Hepatocyte (in vitro differentiated cells): ENCODE data around the gene SERTAD3. TPM values are rescaled to one million over a fixed set of nuclear protein-coding genes. Genes with fewer than 3 reads are reported as not detected.

Source experiments
- DNase-seq: peaks from one replicate; pipeline ENCODE4 v3.0.0-alpha.2; 2016; ENCODE audit warnings: low spot score
- H2AFZ ChIP-seq: fragments of 200-600 bp; sonication (generic); 2 replicates; pipeline ENCODE4 v1.6.0; 2016; ENCODE audit warnings: antibody characterized with exemption, mild to moderate bottlenecking
- H3K27ac ChIP-seq: fragments of 200-600 bp; sonication (generic); 2 replicates; pipeline ENCODE4 v1.5.1; 2016; ENCODE audit warnings: mild to moderate bottlenecking
- H3K27me3 ChIP-seq: fragments of 200-600 bp; sonication (generic); 2 replicates; pipeline ENCODE4 v1.6.1; 2016
- H3K36me3 ChIP-seq: fragments of 200-600 bp; sonication (generic); replicated peaks from 2 replicates; pipeline ENCODE4 v1.5.1; 2016; ENCODE audit warnings: low read depth; ENCODE audit not compliant: insufficient read depth
- H3K4me1 ChIP-seq: fragments of 200-600 bp; sonication (generic); 2 replicates; pipeline ENCODE4 v1.5.1; 2016; ENCODE audit warnings: mild to moderate bottlenecking, moderate library complexity; ENCODE audit not compliant: insufficient read depth
- H3K4me2 ChIP-seq: fragments of 200-600 bp; sonication (generic); 2 replicates; pipeline ENCODE4 v1.6.0; 2016
- H3K4me3 ChIP-seq: fragments of 200-600 bp; sonication (generic); 2 replicates; pipeline ENCODE4 v1.5.1; 2016; ENCODE audit warnings: mild to moderate bottlenecking
- H3K79me2 ChIP-seq: fragments of 200-600 bp; sonication (generic); 2 replicates; pipeline ENCODE4 v1.6.0; 2017; ENCODE audit warnings: mild to moderate bottlenecking
- H3K9me2 ChIP-seq: fragments of 200-600 bp; sonication (generic); replicated peaks from 2 replicates; pipeline ENCODE4 v1.6.0; 2017; ENCODE audit warnings: mild to moderate bottlenecking; ENCODE audit not compliant: insufficient read depth
- H3K9me3 ChIP-seq: fragments of 200-600 bp; sonication (generic); 2 replicates; pipeline ENCODE4 v1.5.1; 2016; ENCODE audit warnings: low read depth, mild to moderate bottlenecking
- H4K20me1 ChIP-seq: fragments of 200-600 bp; sonication (generic); 2 replicates; pipeline ENCODE4 v1.6.0; 2016; ENCODE audit warnings: mild to moderate bottlenecking; ENCODE audit not compliant: insufficient read depth, poor library complexity, severe bottlenecking
- CTCF ChIP-seq: fragments of 200-600 bp; sonication (generic); IDR thresholded peaks from 2 replicates; pipeline ENCODE4 v1.5.1; 2016; ENCODE audit warnings: antibody characterized with exemption, mild to moderate bottlenecking; ENCODE audit not compliant: poor library complexity
- EZH2 ChIP-seq: fragments of 200-600 bp; sonication (generic); IDR thresholded peaks from 2 replicates; pipeline ENCODE4 v1.6.1; 2016; ENCODE audit warnings: antibody characterized with exemption, mild to moderate bottlenecking, borderline replicate concordance
- EZH2phosphoT487 ChIP-seq: fragments of 200-600 bp; sonication (generic); IDR thresholded peaks from one replicate; pipeline ENCODE4 v1.6.1; 2018; ENCODE audit warnings: antibody characterized with exemption, mild to moderate bottlenecking, low read depth, moderate library complexity; ENCODE audit not compliant: unreplicated experiment, severe bottlenecking
- WGBS: methylation state at CpG from one replicate; pipeline ENCODE4 v1.1.6; 2016; ENCODE audit warnings: low lambda C conversion rate; ENCODE audit errors: missing lambda C conversion rate; 5-methylcytosine and 5-hydroxymethylcytosine counted together
- polyA plus RNA-seq: library from polyadenylated mRNA; unstranded; fragments of >200 nt; fragmentation: Nextera tagmentation; extraction: Ambion mirVana; gene quantifications from 2 replicates; pipeline ENCODE4 v1.2.1, GENCODE V29; 2016
- total RNA-seq: library from RNA; depleted of rRNA; stranded (reverse); fragments of >200 nt; gene quantifications from 2 replicates; pipeline ENCODE4 v1.2.3, GENCODE V29; 2014

Gene SERTAD3
- total and polyA plus RNA-seq, 2 experiments from 2014 or later, result 36.4 to 64.0 TPM

- no peak overlapping the region for H2AFZ ChIP-seq
- no peak overlapping the region for H3K4me2 ChIP-seq
- no peaks in the 10 kb centered on the region for H3K4me1 ChIP-seq
- TF ChIP-seq EZH2 (no peak), CTCF (no peak), EZH2phosphoT487 (no peak)
- DNase-seq, result no peak
- H3K4me3 ChIP-seq, result no peak overlapping the region
- no peaks in the 10 kb centered on the region for H3K9me2 ChIP-seq
- H3K27ac ChIP-seq, result peak overlapping the region; percentile 35
- no peaks in the 10 kb centered on the region for H3K79me2 ChIP-seq
- H4K20me1 ChIP-seq, result no peaks in the 10 kb centered on the region
- no peaks in the 10 kb centered on the region for H3K27me3 ChIP-seq
- no peaks in the 10 kb centered on the region for H3K9me3 ChIP-seq
- 66% methylated on average over 5 of the region's 5 CpGs for WGBS
- no peaks in the 10 kb centered on the region for H3K36me3 ChIP-seq
Observed at GRCh38 chr19:40453151-40453735, 9.1 kb upstream of the SERTAD3 start.

GRCh38 chr19:40452016-40452415, 7.9 kb upstream of the SERTAD3 start:
- H3K4me1 ChIP-seq, result no peaks in the 10 kb centered on the region
- H3K9me2 ChIP-seq, result no peaks in the 10 kb centered on the region
- no peaks in the 10 kb centered on the region for H4K20me1 ChIP-seq
- no peaks in the 10 kb centered on the region for H3K27me3 ChIP-seq
- no peak for DNase-seq
- H3K27ac ChIP-seq, result no peak overlapping the region
- 86% methylated on average over 5 of the region's 5 CpGs for WGBS
- H3K79me2 ChIP-seq, result no peaks in the 10 kb centered on the region
- TF ChIP-seq EZH2, result no peak
- no peak for TF ChIP-seq CTCF
- no peak for TF ChIP-seq EZH2phosphoT487
- no peaks in the 10 kb centered on the region for H3K9me3 ChIP-seq
- H3K36me3 ChIP-seq, result no peaks in the 10 kb centered on the region
- no peak overlapping the region for H2AFZ ChIP-seq
- no peak overlapping the region for H3K4me2 ChIP-seq
- H3K4me3 ChIP-seq, result no peak overlapping the region

GRCh38 chr19:40450664-40451063, 6.5 kb upstream of the SERTAD3 start:
- no peak overlapping the region for H2AFZ ChIP-seq
- H3K36me3 ChIP-seq, result no peaks in the 10 kb centered on the region
- H3K79me2 ChIP-seq, result no peaks in the 10 kb centered on the region
- H3K27ac ChIP-seq, result no peak overlapping the region
- H3K4me3 ChIP-seq, result no peak overlapping the region
- H3K27me3 ChIP-seq, result no peaks in the 10 kb centered on the region
- H3K9me3 ChIP-seq, result no peaks in the 10 kb centered on the region
- no peak overlapping the region for H3K4me2 ChIP-seq
- no peaks in the 10 kb centered on the region for H4K20me1 ChIP-seq
- TF ChIP-seq EZH2 (no peak), EZH2phosphoT487 (no peak), CTCF (no peak)
- 98% methylated on average over 4 of the region's 4 CpGs for WGBS
- no peaks in the 10 kb centered on the region for H3K9me2 ChIP-seq
- no peak for DNase-seq
- peaks cover 1% of the 10 kb centered on the region for H3K4me1 ChIP-seq
